Keratinocyte (primary cell): Measurements from ENCODE around the gene CACNA2D2. TPM values are rescaled to one million over a fixed set of nuclear protein-coding genes. Genes with fewer than 3 reads are reported as not detected.

ENCODE experiments used
- DNase-seq: peaks from one replicate; pipeline ENCODE4 v3.0.0-alpha.2; 2011; ENCODE audit warnings: low read depth, missing footprints, low spot score
- FAIRE-seq: peaks from 2 replicates; lab custom pipeline; 2011; peaks lifted over from hg19 to GRCh38; lab: Jason Lieb, UNC
- H2AFZ ChIP-seq: 2 replicates; pipeline ENCODE4 v1.6.0; 2012; ENCODE audit warnings: low read length, control low read depth, inconsistent platforms; ENCODE audit not compliant: control insufficient read depth
- H3K27ac ChIP-seq: 2 replicates; pipeline ENCODE4 v1.5.1; 2011; ENCODE audit warnings: low read length; ENCODE audit not compliant: control insufficient read depth, insufficient read depth
- H3K27me3 ChIP-seq: 3 replicates; pipeline ENCODE4 v1.6.0; 2011; ENCODE audit warnings: low read length; ENCODE audit not compliant: control insufficient read depth, insufficient read depth; ENCODE audit errors: extremely low read depth
- H3K36me3 ChIP-seq, 2 experiments: 2 replicates in 1 of 2; 3 replicates in 1 of 2; pipeline ENCODE4 v1.5.1; 2011; ENCODE audit warnings: low read length in 2 of 2, mild to moderate bottlenecking in 1 of 2; ENCODE audit not compliant: control insufficient read depth in 2 of 2, insufficient read depth in 2 of 2; ENCODE audit errors: extremely low read depth in 1 of 2
- H3K4me1 ChIP-seq: 3 replicates; pipeline ENCODE4 v1.5.1; 2011; ENCODE audit warnings: low read length; ENCODE audit not compliant: control insufficient read depth, insufficient read depth; ENCODE audit errors: extremely low read depth
- H3K4me2 ChIP-seq: 3 replicates; pipeline ENCODE4 v1.6.0; 2011; ENCODE audit warnings: low read depth, low read length; ENCODE audit not compliant: control insufficient read depth, insufficient read depth; ENCODE audit errors: extremely low read depth
- H3K4me3 ChIP-seq, 3 experiments: fragments of 200-600 bp in 1 of 3; sonication (generic) in 1 of 3; 2 replicates in 2 of 3; 3 replicates in 1 of 3; pipeline ENCODE4 v1.5.1; 2011 to 2016; ENCODE audit warnings: low read length in 3 of 3, mild to moderate bottlenecking in 3 of 3, control low read depth in 2 of 3, inconsistent platforms in 1 of 3, low read depth in 1 of 3, mixed read lengths in 1 of 3, mixed run types in 1 of 3, moderate library complexity in 1 of 3; ENCODE audit not compliant: control insufficient read depth in 2 of 3, insufficient read depth in 2 of 3; ENCODE audit errors: extremely low read depth in 1 of 3
- H3K79me2 ChIP-seq: 2 replicates; pipeline ENCODE4 v1.6.0; 2012; ENCODE audit warnings: low read length; ENCODE audit not compliant: control insufficient read depth, insufficient read depth
- H3K9ac ChIP-seq: 3 replicates; pipeline ENCODE4 v1.6.0; 2011; ENCODE audit warnings: low read length; ENCODE audit not compliant: control insufficient read depth, insufficient read depth; ENCODE audit errors: extremely low read depth
- H3K9me1 ChIP-seq: 3 replicates; pipeline ENCODE4 v1.6.0; 2011; ENCODE audit warnings: low read length; ENCODE audit not compliant: control insufficient read depth, insufficient read depth; ENCODE audit errors: extremely low read depth
- H3K9me3 ChIP-seq: 2 replicates; pipeline ENCODE4 v1.5.1; 2012; ENCODE audit warnings: low read depth, low read length; ENCODE audit not compliant: control insufficient read depth
- H4K20me1 ChIP-seq: 3 replicates; pipeline ENCODE4 v1.6.0; 2011; ENCODE audit warnings: low read length; ENCODE audit not compliant: control insufficient read depth, insufficient read depth; ENCODE audit errors: extremely low read depth
- CTCF ChIP-seq, 3 experiments: IDR thresholded peaks in 1 of 3; conservative IDR thresholded peaks in 1 of 3; optimal IDR thresholded peaks in 1 of 3; 2 replicates in 2 of 3; 3 replicates in 1 of 3; pipeline versions ENCODE3 to v1.5.1; 2011; ENCODE audit warnings: low read length in 3 of 3, mild to moderate bottlenecking in 3 of 3, moderate library complexity in 2 of 3, control low read depth in 1 of 3, inconsistent platforms in 1 of 3; ENCODE audit not compliant: insufficient read depth in 2 of 3; ENCODE audit errors: extremely low read depth in 1 of 3
- EZH2 ChIP-seq: IDR thresholded peaks from one replicate; pipeline ENCODE4 v1.6.1; 2012; ENCODE audit warnings: inconsistent platforms, mild to moderate bottlenecking, low read length, moderate library complexity
- dilution Hi-C: fragments of 300-500 bp; cut with MboI; formaldehyde crosslinking; loops from one replicate; pipeline ENCODE4 v1.7.0; 2020; ENCODE audit warnings: low sequenced_read_pairs; ENCODE audit not compliant: extremely low pct_ligation_motif_present
- polyA plus RNA-seq, 5 experiments: library from polyadenylated mRNA; depleted of rRNA in 3 of 5; stranded (reverse) in 3 of 5; stranded (forward) in 1 of 5; unstranded in 1 of 5; fragments of >200 nt; gene quantifications; 1 replicate in 1 of 5; 2 replicates in 3 of 5; 3 replicates in 1 of 5; pipeline versions ENCODE4 v1.2.1 to v1.2.3, GENCODE V29; 2011 to 2012; ENCODE audit warnings: missing spikeins in 2 of 5, low read depth in 1 of 5, low replicate concordance in 1 of 5

The CACNA2D2 gene
- polyA plus RNA-seq, 1 donor (not counting 4 experiments of a cell fraction or from before 2014, with no cell fraction given), result 0.04 TPM

GRCh38 chr3:50480471-50480870, 23.0 kb downstream of the CACNA2D2 start:
- H3K79me2 ChIP-seq, result no peaks in the 10 kb centered on the region
- H3K4me2 ChIP-seq, result no peak overlapping the region
- TF ChIP-seq EZH2 (no peak), CTCF (optimal IDR thresholded peaks at IDR 0.05 in 1 of 3, IDR thresholded peaks at IDR 0.05 in 1 of 3, conservative IDR thresholded peaks at IDR 0.05 in 1 of 3; ENCODE audit: extremely low read depth in 1 of 3, insufficient read depth in 2 of 3, low read length in 3 of 3) (no peak)
- H3K4me1 ChIP-seq, result peaks cover 2% of the 10 kb centered on the region
- H3K9ac ChIP-seq, result no peak overlapping the region
- H3K27me3 ChIP-seq, result peaks cover 8% of the 10 kb centered on the region
- H4K20me1 ChIP-seq, result no peaks in the 10 kb centered on the region
- no peaks in the 10 kb centered on the region for H3K9me1 ChIP-seq
- dilution Hi-C loops, result no loop called here
- FAIRE-seq, result no peak
- H3K4me3 ChIP-seq, result no peak overlapping the region
- no peaks in the 10 kb centered on the region for H3K36me3 ChIP-seq
- H3K27ac ChIP-seq, result no peak overlapping the region
- no peak overlapping the region for H2AFZ ChIP-seq
- H3K9me3 ChIP-seq, result no peaks in the 10 kb centered on the region
- DNase-seq, result no peak

- Histone ChIP-seq H3K9ac (no peak overlapping the region), H3K4me3 (no peak overlapping the region), H3K9me3 (no peaks in the 10 kb centered on the region), H3K27ac (no peak overlapping the region), H2AFZ (no peak overlapping the region), H3K4me1 (peaks cover 2% of the 10 kb centered on the region), H3K4me2 (no peak overlapping the region), H3K79me2 (no peaks in the 10 kb centered on the region), H3K36me3 (no peaks in the 10 kb centered on the region), H4K20me1 (no peaks in the 10 kb centered on the region), H3K27me3 (peaks cover 8% of the 10 kb centered on the region), H3K9me1 (no peaks in the 10 kb centered on the region)
- DNase-seq (no peak), FAIRE-seq (no peak)
- dilution Hi-C loops, result no loop called here
- TF ChIP-seq EZH2 (no peak), CTCF (optimal IDR thresholded peaks at IDR 0.05 in 1 of 3, IDR thresholded peaks at IDR 0.05 in 1 of 3, conservative IDR thresholded peaks at IDR 0.05 in 1 of 3; ENCODE audit: extremely low read depth in 1 of 3, insufficient read depth in 2 of 3, low read length in 3 of 3) (no peak)
Observed at GRCh38 chr3:50479523-50479922, 23.9 kb downstream of the CACNA2D2 start.
